WTC11 (cell line): Measurements from ENCODE around the gene ISCA2. TPM values are rescaled to one million over a fixed set of nuclear protein-coding genes. Genes with fewer than 3 reads are reported as not detected.
A peak's percentile ranks its signal among the peaks of the same experiment; 100 is the strongest.

Source experiments
- ATAC-seq: fragments of 200-7000 bp; cut with Tn5 transposase; 2 replicates; pipeline ENCODE4 v1.10.0; 2021; ENCODE audit warnings: mild to moderate bottlenecking, moderate library complexity
- CTCF ChIA-PET: fragments of 300-600 bp; sonication (Branson Sonifier 250); formaldehyde crosslinking; loops from one replicate; lab custom pipeline; 2021; ENCODE audit warnings: antibody characterized with exemption; lab: Charles Lee
- POLR2A ChIA-PET: fragments of 350-600 bp; sonication (Branson Sonifier 250); formaldehyde crosslinking; loops from one replicate; lab custom pipeline; 2021; ENCODE audit warnings: antibody characterized with exemption; lab: Charles Lee
- DNase-seq: peaks from one replicate; pipeline ENCODE4 v3.0.0; 2021; ENCODE audit warnings: low spot score
- H3K27ac Mint-ChIP-seq: 2 replicates; pipeline ENCODE4 v1.8.0; 2021; ENCODE audit warnings: mixed read lengths
- H3K27me3 Mint-ChIP-seq: 2 replicates; pipeline ENCODE4 v1.8.0; 2021; ENCODE audit warnings: low read depth, mild to moderate bottlenecking, moderate library complexity, mixed read lengths
- H3K36me3 Mint-ChIP-seq: 2 replicates; pipeline ENCODE4 v1.8.0; 2021; ENCODE audit warnings: mixed read lengths
- H3K4me1 Mint-ChIP-seq: 2 replicates; pipeline ENCODE4 v1.8.0; 2022; ENCODE audit warnings: mixed read lengths
- H3K4me3 Mint-ChIP-seq: 2 replicates; pipeline ENCODE4 v1.8.0; 2021; ENCODE audit warnings: mild to moderate bottlenecking, moderate library complexity, mixed read lengths
- H3K9me3 Mint-ChIP-seq: 2 replicates; pipeline ENCODE4 v1.8.0; 2021; ENCODE audit warnings: mixed read lengths
- AFF4 ChIP-seq: sonication (generic); formaldehyde crosslinking; IDR thresholded peaks from 2 replicates; pipeline ENCODE4 v1.8.1; 2023; ENCODE audit warnings: mild to moderate bottlenecking, missing genetic modification reagents, borderline replicate concordance
- ATF2 ChIP-seq: sonication (generic); formaldehyde crosslinking; IDR thresholded peaks from 2 replicates; pipeline ENCODE4 v1.8.1; 2022; ENCODE audit warnings: low read depth, missing genetic modification reagents, borderline replicate concordance
- CREB1 ChIP-seq: sonication (generic); formaldehyde crosslinking; IDR thresholded peaks from 2 replicates; pipeline ENCODE4 v1.8.0; 2023; ENCODE audit warnings: mild to moderate bottlenecking, missing genetic modification reagents
- CREM ChIP-seq: sonication (generic); formaldehyde crosslinking; IDR thresholded peaks from 2 replicates; pipeline ENCODE4 v1.8.1; 2022; ENCODE audit warnings: mild to moderate bottlenecking, missing genetic modification reagents, moderate library complexity
- CTCF ChIP-seq: fragments of 200-600 bp; IDR thresholded peaks from 2 replicates; pipeline ENCODE4 v1.8.0; 2022; ENCODE audit warnings: antibody characterized with exemption
- E2F5 ChIP-seq: sonication (generic); formaldehyde crosslinking; IDR thresholded peaks from 2 replicates; pipeline ENCODE4 v1.8.1; 2022; ENCODE audit warnings: mild to moderate bottlenecking, moderate library complexity, missing genetic modification reagents
- EMX1 ChIP-seq: fragments of 250-450 bp; sonication (Bioruptor Pico); IDR thresholded peaks from 2 replicates; pipeline ENCODE4 v1.8.0; 2021; ENCODE audit warnings: mild to moderate bottlenecking
- FOXK1 ChIP-seq: sonication (generic); formaldehyde crosslinking; IDR thresholded peaks from 2 replicates; pipeline ENCODE4 v1.8.0; 2022; ENCODE audit warnings: mild to moderate bottlenecking, moderate library complexity, missing genetic modification reagents
- FOXP1 ChIP-seq: sonication (generic); formaldehyde crosslinking; IDR thresholded peaks from 2 replicates; pipeline ENCODE4 v1.8.0; 2022; ENCODE audit warnings: missing genetic modification reagents, mild to moderate bottlenecking, moderate library complexity, borderline replicate concordance
- GABPB1 ChIP-seq: sonication (generic); formaldehyde crosslinking; IDR thresholded peaks from 2 replicates; pipeline ENCODE4 v1.8.1; 2023; ENCODE audit warnings: mild to moderate bottlenecking, missing genetic modification reagents
- HMGXB4 ChIP-seq: sonication (generic); formaldehyde crosslinking; IDR thresholded peaks from 2 replicates; pipeline ENCODE4 v1.8.1; 2023; ENCODE audit warnings: mild to moderate bottlenecking, moderate library complexity, missing genetic modification reagents
- IRF2 ChIP-seq: sonication (generic); formaldehyde crosslinking; IDR thresholded peaks from 2 replicates; pipeline ENCODE4 v1.8.0; 2022; ENCODE audit warnings: low read depth, missing genetic modification reagents, borderline replicate concordance
- JUN ChIP-seq: sonication (generic); formaldehyde crosslinking; IDR thresholded peaks from 2 replicates; pipeline ENCODE4 v1.8.0; 2023; ENCODE audit warnings: mild to moderate bottlenecking, missing genetic modification reagents
- PRRX2 ChIP-seq: fragments of 250-450 bp; sonication (Bioruptor Pico); IDR thresholded peaks from 2 replicates; pipeline ENCODE4 v1.8.0; 2021; ENCODE audit warnings: mild to moderate bottlenecking
- SMAD4 ChIP-seq: sonication (generic); formaldehyde crosslinking; IDR thresholded peaks from 2 replicates; pipeline ENCODE4 v1.8.0; 2022; ENCODE audit warnings: mild to moderate bottlenecking, missing genetic modification reagents
- SOX15 ChIP-seq: fragments of 250-450 bp; sonication (Bioruptor Pico); IDR thresholded peaks from 2 replicates; pipeline ENCODE4 v1.9.0; 2021; ENCODE audit warnings: mild to moderate bottlenecking
- ZBTB21 ChIP-seq: sonication (generic); formaldehyde crosslinking; IDR thresholded peaks from 2 replicates; pipeline ENCODE4 v1.8.1; 2023; ENCODE audit warnings: mild to moderate bottlenecking, missing genetic modification reagents, borderline replicate concordance
- ZNF138 ChIP-seq: sonication (generic); formaldehyde crosslinking; conservative IDR thresholded peaks from 2 replicates; pipeline ENCODE4 v1.8.1; 2022; ENCODE audit warnings: mild to moderate bottlenecking, moderate library complexity, missing genetic modification reagents
- ZNF232 ChIP-seq: sonication (generic); formaldehyde crosslinking; IDR thresholded peaks from 2 replicates; pipeline ENCODE4 v1.8.0; 2022; ENCODE audit warnings: mild to moderate bottlenecking, missing genetic modification reagents
- ZNF416 ChIP-seq: fragments of 250-450 bp; sonication (Bioruptor Pico); IDR thresholded peaks from 2 replicates; pipeline ENCODE4 v1.9.0; 2021; ENCODE audit warnings: mild to moderate bottlenecking, inconsistent platforms
- ZSCAN18 ChIP-seq: fragments of 250-450 bp; sonication (Bioruptor Pico); IDR thresholded peaks from 2 replicates; pipeline ENCODE4 v2.1.2; 2022; ENCODE audit warnings: mild to moderate bottlenecking, moderate library complexity
- total RNA-seq: library from RNA; stranded (reverse); gene quantifications from 3 replicates; pipeline ENCODE4 v1.2.3, GENCODE V29; 2021

ISCA2 gene
- total RNA-seq, 1 experiment from 2014 or later = 50.1 TPM

GRCh38 chr14:74478996-74479635 is 14.4 kb upstream of the ISCA2 start:
- H3K27me3 Mint-ChIP-seq = no peaks in the 10 kb centered on the region
- peaks cover 44% of the 10 kb centered on the region for H3K36me3 Mint-ChIP-seq
- peaks cover 5% of the 10 kb centered on the region for H3K4me1 Mint-ChIP-seq
- ATAC-seq (peak; percentile 77), DNase-seq (no peak)
- H3K9me3 Mint-ChIP-seq = no peaks in the 10 kb centered on the region
- ChIA-PET CTCF (interaction anchor here (0.6 to 2.9 kb wide), 20 partner anchors 9 to 263 kb away, joined by 3 to 20 read pairs (median 4); partner anchors contain the start of genes ABCD4, ISCA2 and NPC2), POLR2A (interaction anchor here (2.0 kb wide), 1 partner anchor 14 kb away, joined by 5 read pairs; the partner anchor contains the start of genes ISCA2 and NPC2)
- H3K4me3 Mint-ChIP-seq = no peak overlapping the region
- peak; percentile 78 for TF ChIP-seq CTCF
- no peak for TF ChIP-seq FOXK1 (CRISPR knock-in tag)
- TF ChIP-seq ZNF416 (CRISPR knock-in tag) = no peak
- H3K27ac Mint-ChIP-seq = no peak overlapping the region

GRCh38 chr14:74480046-74480445 is 13.5 kb upstream of the ISCA2 start:
- POLR2A ChIA-PET = no interaction called here
- no peaks in the 10 kb centered on the region for H3K27me3 Mint-ChIP-seq
- 0 out of 2 replicates have a peak overlapping the region, but pooled peaks have one; percentile 17 for H3K27ac Mint-ChIP-seq
- TF ChIP-seq E2F5 (CRISPR knock-in tag) (no peak), ZBTB21 (CRISPR knock-in tag) (no peak), PRRX2 (no peak), ZNF138 (no peak), ZNF232 (CRISPR knock-in tag) (no peak), CREB1 (CRISPR knock-in tag) (no peak), ZSCAN18 (CRISPR knock-in tag) (no peak), JUN (CRISPR knock-in tag) (no peak), AFF4 (CRISPR knock-in tag) (no peak), SOX15 (CRISPR knock-in tag) (no peak), GABPB1 (no peak)
- no peak overlapping the region for H3K4me3 Mint-ChIP-seq
- H3K4me1 Mint-ChIP-seq = peaks cover 5% of the 10 kb centered on the region
- H3K9me3 Mint-ChIP-seq = no peaks in the 10 kb centered on the region
- CTCF ChIA-PET = interaction anchor here (1.1 to 2.9 kb wide), 3 partner anchors 21 to 233 kb away, joined by 3 to 20 read pairs (median 10); no protein-coding TSS in a partner anchor
- ATAC-seq (no peak), DNase-seq (no peak)
- peaks cover 53% of the 10 kb centered on the region for H3K36me3 Mint-ChIP-seq

- ChIA-PET CTCF (interaction anchor here (0.6 kb wide), 1 partner anchor 177 kb away, joined by 4 read pairs; no protein-coding TSS in a partner anchor), POLR2A (no interaction called here)
- Mint-ChIP-seq H3K27me3 (no peaks in the 10 kb centered on the region), H3K9me3 (no peaks in the 10 kb centered on the region), H3K4me3 (no peak overlapping the region), H3K36me3 (peaks cover 46% of the 10 kb centered on the region), H3K4me1 (peaks cover 11% of the 10 kb centered on the region), H3K27ac (no peak overlapping the region)
- ATAC-seq (no peak), DNase-seq (no peak)
- TF ChIP-seq ATF2 (CRISPR knock-in tag) = no peak
- TF ChIP-seq SMAD4 (CRISPR knock-in tag) = no peak
- TF ChIP-seq HMGXB4 = no peak
- no peak for TF ChIP-seq CREM (CRISPR knock-in tag)
- TF ChIP-seq FOXP1 (CRISPR knock-in tag) = no peak
- TF ChIP-seq IRF2 = no peak
- no peak for TF ChIP-seq EMX1 (CRISPR knock-in tag)
- no peak for TF ChIP-seq GABPB1
- no peak for TF ChIP-seq ZNF138
Observed at GRCh38 chr14:74482571-74482970, 11.0 kb upstream of the ISCA2 start.
